UCSD-AML1 (cell line): ENCODE measurements around the gene MTCH1.
"Not testable (repeated sequence)": the region's sequence is repeated elsewhere in the genome, so short reads cannot be mapped to it uniquely, and the experiment has no call there.

ENCODE experiments used
- DNase-seq: peaks from one replicate; lab custom pipeline; 2025; ENCODE audit not compliant: unreplicated experiment; lab: John Stamatoyannopoulos, UW

MTCH1 gene

DNA sequence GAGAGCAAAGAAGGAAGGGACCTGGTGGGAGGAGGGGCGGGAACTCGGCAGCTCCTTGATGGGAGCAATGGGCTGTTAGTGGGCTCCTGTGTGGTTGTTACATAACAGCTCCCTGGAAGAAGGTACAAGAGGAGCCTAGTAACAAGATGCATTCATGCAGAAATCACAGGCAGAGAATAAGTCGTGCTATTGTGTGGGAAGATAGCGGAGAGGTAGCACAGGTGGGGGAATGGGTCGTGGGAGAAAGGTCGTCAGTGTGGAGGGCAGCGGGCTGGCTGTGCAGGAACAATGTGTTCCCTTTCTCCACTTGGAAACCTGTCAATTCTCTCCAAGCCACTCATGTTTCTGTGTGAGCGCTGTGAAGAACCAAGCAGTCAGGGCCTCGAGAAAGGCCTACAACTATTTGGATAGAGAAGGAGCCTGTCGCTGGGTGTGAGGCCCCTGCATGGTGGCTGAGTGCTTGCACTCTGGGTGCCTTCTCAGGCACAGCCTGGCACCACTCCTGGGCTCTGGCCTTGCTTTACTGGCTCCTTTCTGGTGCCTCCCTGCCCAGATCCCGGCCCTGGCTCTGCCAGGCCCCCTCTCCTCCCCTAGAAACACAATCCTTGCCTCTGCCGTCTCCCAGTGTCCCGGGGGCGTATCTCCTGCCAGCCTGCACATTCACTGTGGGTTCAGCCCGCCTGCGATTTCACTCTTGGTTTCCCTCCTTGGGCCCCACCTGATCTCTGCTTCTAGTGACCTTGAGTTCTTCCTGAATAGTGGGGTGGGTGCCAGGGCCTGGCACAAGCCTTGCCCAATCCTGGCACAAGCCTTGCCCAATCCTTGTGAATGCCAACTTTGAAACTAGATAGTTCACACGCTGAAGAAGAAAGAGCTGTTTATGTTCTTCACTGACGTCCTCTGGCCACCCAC is 12.1 kb upstream of the MTCH1 start:
- DNase-seq = no peak

GRCh38 chr6:36990401-36990800 is 4.4 kb upstream of the MTCH1 start:
- not testable (repeated sequence) for DNase-seq

GRCh38 chr6:36989264-36989663 is 3.3 kb upstream of the MTCH1 start:
- DNase-seq = no peak

DNA sequence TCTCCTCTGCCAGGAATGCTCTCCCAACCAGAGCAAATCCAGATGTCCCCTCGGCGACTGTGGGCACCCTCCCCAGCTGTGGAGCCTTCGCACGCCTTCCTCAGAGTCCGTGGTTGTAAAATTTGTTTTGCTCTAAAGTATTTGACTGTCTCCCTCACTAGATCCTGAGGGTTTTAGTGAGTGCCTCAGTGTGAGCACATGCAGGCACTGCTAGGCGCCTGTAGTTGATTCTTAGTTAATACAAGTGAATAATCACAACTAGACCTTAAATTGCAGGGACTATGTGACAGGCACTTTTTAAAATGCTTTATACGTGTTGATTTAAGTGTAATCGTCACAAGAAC is 680 bp upstream of the MTCH1 start:
- DNase-seq = no peak

GRCh38 chr6:36985417-36985807 is 584 bp downstream of the MTCH1 start:
- DNase-seq = no peak

GRCh38 chr6:36984581-36985416 is 1.2 kb downstream of the MTCH1 start:
- DNase-seq = no peak

GRCh38 chr6:36983538-36983937 is 2.5 kb downstream of the MTCH1 start:
- no peak for DNase-seq

DNA sequence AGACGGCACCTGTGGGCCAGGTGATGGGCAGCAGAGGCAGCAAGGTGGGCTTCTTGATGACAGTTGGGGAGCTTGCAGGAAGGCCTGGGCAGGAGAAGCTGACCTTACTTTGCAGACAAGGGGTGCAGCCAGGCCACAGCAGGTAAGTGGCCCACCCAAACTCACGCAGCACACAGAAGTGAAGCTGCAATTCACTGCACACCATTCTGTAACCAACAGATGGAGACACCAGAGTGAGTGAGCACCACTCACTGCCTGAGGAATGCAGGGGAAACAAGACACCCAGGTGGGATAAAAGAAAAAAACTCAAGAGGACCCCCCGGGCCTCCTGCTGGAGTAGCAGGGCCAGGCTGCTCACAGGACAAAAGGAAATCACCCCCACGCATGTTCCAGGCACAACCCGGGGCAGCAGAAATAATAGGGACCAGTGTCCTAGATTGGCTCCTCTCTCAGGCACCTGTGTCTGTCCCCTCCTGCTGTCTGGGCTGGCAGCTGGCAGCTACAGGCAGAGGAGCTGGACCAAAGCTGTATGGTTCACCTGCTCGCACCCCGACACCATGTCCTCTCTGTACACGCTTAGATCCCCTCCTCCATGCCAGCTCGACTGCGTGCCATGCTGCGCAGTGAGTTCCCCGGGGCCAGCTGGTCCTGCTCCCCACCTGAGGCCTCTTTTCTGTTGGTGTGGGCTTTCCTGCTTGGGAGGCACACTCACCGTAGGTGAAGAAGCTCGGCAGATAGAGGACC is 4.9 kb downstream of the MTCH1 start:
- no peak for DNase-seq

- DNase-seq = no peak
These were observed 5.9 kb downstream of the MTCH1 start for GRCh38 chr6:36980129-36980528.

DNA sequence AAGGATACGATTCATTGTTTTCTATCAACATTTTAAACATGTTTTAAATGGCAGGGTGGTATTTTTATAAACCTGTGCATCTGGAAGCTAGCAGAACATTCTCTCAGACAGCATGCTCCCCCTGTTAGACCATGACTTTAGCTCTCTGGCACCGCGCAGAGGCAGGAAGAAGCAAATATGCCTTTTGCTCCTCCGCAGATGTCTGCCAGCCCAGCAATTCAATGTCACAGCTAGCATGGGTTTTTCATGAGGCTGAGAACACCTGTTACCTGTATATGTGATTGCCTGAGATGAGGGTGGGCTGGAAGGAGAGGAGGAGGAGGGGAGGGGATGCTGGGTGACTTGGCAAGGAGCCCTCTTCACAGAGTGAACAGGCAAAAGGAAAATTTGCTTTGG is 6.7 kb downstream of the MTCH1 start:
- no peak for DNase-seq

GRCh38 chr6:36978421-36979346 is 7.3 kb downstream of the MTCH1 start:
- no peak for DNase-seq

- DNase-seq = no peak
These were observed 8.5 kb downstream of the MTCH1 start for GRCh38 chr6:36977470-36977941.

- no peak for DNase-seq
These were observed 9.1 kb downstream of the MTCH1 start for GRCh38 chr6:36976931-36977330.

DNA sequence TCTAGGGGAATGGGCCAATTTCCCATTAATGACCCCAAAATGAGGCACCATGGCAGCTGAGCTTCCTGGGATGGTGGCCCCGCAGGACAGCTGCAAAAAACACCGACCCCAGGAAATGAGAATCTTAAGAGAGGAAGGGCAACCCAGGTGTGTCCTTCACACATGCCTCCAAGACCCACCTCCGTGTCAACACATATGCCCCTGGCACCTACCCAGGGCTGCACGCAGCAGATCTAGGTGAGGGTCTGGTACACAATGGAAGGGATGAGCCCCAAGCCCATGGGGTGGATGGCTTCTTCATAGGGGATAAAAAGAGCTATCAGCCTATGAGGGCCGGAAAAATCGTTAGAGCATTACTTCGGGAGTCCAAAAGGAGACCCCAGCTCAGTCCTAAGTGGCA is 9.5 kb downstream of the MTCH1 start:
- no peak for DNase-seq

DNA sequence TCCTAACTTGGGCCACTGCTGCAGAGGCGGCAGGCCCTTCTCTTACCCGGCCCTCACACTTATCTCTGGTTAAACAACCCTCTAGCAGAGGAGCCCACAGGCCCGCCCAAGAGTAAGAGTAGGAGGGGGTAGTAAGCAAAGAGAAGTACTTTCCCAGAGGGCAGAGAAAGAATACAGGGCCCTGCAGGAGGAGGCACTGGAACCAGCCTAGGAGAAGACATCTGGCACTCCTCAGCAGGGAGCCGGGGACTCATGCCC is 10.1 kb downstream of the MTCH1 start:
- no peak for DNase-seq

DNA sequence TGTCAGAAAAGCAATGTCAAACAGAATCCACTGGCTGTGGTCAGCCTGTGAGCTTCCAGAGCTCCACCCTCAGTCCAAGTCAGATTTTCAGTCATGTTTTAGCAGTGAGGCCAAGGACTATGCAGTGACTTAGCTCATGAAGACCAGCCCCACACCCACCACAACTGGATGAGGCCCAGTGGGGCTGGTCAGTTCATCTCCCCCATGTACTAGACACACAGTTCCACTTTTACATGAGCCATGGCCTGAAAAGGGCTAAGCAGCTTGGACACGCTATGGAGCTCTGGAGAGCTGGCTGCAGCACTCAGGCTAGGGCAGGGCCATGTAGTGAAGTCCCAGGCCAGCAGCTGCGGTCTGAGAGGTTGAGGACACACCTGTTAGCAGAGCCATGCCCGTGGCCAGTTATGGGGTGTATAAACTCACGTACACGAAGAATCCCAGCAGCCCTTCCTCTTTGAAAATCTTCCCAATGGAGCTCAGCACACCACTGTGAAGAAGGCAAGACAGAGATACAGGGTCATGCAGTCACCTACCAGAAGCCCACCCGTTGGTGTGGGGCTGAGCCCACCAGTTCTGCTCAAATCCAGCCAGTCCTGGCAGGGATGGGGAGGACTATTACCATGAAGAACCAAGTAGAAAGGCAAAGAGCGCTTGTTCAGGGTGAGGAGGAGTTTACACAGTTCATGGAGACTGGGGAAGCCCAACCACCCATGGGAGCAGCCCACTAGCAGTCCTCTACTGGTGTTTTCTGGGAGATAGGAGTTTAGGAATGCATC is 10.6 kb downstream of the MTCH1 start:
- no peak for DNase-seq

- no peak for DNase-seq
These were observed 12.3 kb downstream of the MTCH1 start for GRCh38 chr6:36973647-36974046.

- DNase-seq = no peak
These were observed 12.8 kb downstream of the MTCH1 start for GRCh38 chr6:36973190-36973589.

GRCh38 chr6:36971921-36972673 is 13.9 kb downstream of the MTCH1 start:
- DNase-seq = no peak
